Measurements from ENCODE around the gene ZNF212. TPM values are rescaled to one million over a fixed set of nuclear protein-coding genes. Genes with fewer than 3 reads are reported as not detected.

The ZNF212 gene
- polyA plus RNA-seq, 1 donor from 2014 or later, result 12.2 TPM

GRCh38 chr7:149197675-149198074 is 41.8 kb upstream of the ZNF212 start (continued):
- no peak for TF ChIP-seq REST (IDR thresholded peaks at IDR 0.05; ENCODE audit: borderline replicate concordance)
- TF ChIP-seq TAF1 (IDR thresholded peaks at IDR 0.05; ENCODE audit: low read depth), result no peak

GRCh38 chr7:149198161-149198816 is 41.2 kb upstream of the ZNF212 start:
- no peaks in the 10 kb centered on the region for H3K27me3 ChIP-seq (ENCODE audit: insufficient read depth, low read depth, low read length)
- peaks cover 20% of the 10 kb centered on the region for H3K79me2 ChIP-seq (replicated peaks; ENCODE audit: insufficient read depth, low read length)
- no peak overlapping the region for H3K4me3 ChIP-seq (ENCODE audit: low read length)
- H3K9ac ChIP-seq (ENCODE audit: low read length), result no peak overlapping the region
- no peaks in the 10 kb centered on the region for H3K36me3 ChIP-seq (ENCODE audit: insufficient read depth, low read length)
- H3K9me2 ChIP-seq (ENCODE audit: insufficient read depth, low read length), result no peaks in the 10 kb centered on the region
- peaks cover 3% of the 10 kb centered on the region for H4K20me1 ChIP-seq (ENCODE audit: insufficient read depth)
- no peak overlapping the region for H3K27ac ChIP-seq (ENCODE audit: low read length)
- H3F3A ChIP-seq (ENCODE audit: insufficient read depth, low read length, poor library complexity, severe bottlenecking), result no peaks in the 10 kb centered on the region
- TF ChIP-seq EZH2 (IDR thresholded peaks at IDR 0.05; ENCODE audit: borderline replicate concordance, insufficient read depth, low read length, poor library complexity, severe bottlenecking) (no peak), SMC3 (conservative IDR thresholded peaks at IDR 0.05; ENCODE audit: poor library complexity) (no peak), EP300 (conservative IDR thresholded peaks at IDR 0.05; ENCODE audit: poor library complexity, severe bottlenecking) (no peak), CTCF (IDR thresholded peaks at IDR 0.05; ENCODE audit: poor library complexity, severe bottlenecking) (no peak), TAF1 (IDR thresholded peaks at IDR 0.05; ENCODE audit: low read depth) (no peak), POLR2AphosphoS5 (IDR thresholded peaks at IDR 0.05) (no peak), MXI1 (conservative IDR thresholded peaks at IDR 0.05; ENCODE audit: poor library complexity, severe bottlenecking) (no peak), REST (IDR thresholded peaks at IDR 0.05; ENCODE audit: borderline replicate concordance) (no peak), RAD21 (conservative IDR thresholded peaks at IDR 0.05) (no peak)
- H3K4me2 ChIP-seq (ENCODE audit: low read length), result no peak overlapping the region
- H3K9me3 ChIP-seq (ENCODE audit: low read length), result no peaks in the 10 kb centered on the region
- no peak overlapping the region for H2AFZ ChIP-seq (ENCODE audit: low read depth, low read length)

All from neural cell (in vitro differentiated cells).